ENCODE data around the gene BCL2. TPM values are rescaled to one million over a fixed set of nuclear protein-coding genes. Genes with fewer than 3 reads are reported as not detected.

BCL2 gene
- total RNA-seq, 1 donor from 2014 or later: 2.3 TPM

DNA sequence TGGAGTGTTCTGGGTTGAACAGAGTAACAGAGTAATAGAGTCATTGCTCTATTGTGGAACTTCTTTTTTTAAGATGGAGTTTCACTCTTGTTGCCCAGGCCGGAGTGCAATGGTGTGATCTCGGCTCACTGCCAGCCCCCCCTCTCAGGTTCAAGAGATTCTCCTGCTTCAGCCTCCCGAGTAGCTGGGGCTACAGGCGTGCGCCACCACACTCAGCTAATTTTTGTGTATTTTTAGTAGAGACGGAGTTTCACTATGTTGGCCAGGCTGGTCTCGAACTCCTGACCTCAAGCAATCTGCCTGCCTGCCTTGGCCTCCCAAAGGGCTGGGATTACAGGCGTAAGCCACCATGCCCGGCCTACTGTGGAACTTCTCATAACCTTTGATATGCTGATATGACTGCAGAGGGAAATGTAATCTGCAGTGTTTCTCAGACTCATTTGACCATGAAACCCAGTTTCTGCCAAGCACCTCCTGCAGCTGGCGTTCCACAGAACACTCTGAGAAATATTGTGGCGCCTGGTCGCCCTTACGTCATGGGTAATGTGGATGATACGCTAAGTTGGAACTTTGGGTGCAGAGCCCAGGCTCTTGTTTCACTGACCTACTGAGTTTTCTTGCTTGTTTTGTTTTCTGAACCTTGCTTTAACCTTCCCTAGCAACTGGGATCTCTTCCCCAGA is 213.8 kb downstream of the BCL2 start:
- no peak for ATAC-seq

DNA sequence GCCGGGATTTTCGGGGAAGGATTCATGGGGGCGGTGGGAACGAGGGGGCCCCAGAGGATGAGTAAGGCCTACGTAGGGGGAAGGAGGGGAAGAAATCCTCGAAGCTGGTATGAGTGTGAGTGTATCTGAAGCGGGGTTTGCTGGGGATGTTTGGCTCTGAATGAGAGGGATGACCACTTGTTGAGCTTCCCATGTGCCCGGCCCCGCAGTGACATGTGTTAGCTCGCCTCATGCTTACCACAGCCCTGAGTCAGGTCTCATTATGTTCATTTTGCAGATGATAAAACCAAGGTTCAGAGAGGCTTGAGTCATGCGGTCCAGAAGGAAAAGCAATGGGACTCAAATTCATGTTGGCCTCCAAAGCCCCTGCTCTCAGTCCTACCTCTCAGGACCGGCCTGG is 214.7 kb downstream of the BCL2 start:
- ATAC-seq: no peak

DNA sequence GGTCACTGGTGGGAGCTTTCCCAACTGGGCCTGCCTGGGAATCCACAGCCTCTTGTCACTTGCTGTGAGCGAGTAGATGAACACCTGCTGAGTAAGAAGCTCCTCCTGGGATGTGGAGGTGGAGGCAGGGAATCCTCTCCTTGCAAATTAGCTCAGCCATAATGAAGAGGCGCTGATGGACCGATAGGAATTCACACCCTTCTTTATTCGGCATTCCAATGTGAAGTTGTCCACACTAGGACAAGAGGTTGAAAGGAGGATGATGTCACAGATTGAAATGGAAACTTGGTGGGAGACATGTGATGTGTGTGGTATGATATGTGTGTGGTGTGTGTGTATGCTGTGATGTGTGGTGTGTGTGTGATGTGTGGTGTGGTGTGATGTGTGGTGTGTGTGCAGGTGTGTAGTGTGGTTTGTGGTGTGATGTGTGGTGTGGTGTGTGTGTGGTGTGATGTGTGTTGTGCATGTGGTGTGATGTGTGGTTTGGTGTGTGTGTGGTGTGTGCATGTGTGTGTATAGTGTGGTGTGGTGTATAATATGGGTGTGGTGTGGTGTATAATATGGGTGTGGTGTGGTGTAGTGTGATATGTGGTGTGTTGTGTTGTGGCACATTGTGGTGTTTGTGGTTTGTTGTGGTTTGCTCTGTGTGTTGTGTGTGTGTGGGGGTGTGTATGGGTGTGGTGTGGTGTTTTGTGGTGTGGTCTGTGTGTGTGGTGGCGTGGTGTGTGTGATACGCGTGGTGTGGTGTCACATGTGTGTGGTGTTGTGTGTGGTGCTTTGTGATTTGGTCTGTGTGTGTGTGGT is 216.4 kb downstream of the BCL2 start:
- ATAC-seq: no peak

DNA sequence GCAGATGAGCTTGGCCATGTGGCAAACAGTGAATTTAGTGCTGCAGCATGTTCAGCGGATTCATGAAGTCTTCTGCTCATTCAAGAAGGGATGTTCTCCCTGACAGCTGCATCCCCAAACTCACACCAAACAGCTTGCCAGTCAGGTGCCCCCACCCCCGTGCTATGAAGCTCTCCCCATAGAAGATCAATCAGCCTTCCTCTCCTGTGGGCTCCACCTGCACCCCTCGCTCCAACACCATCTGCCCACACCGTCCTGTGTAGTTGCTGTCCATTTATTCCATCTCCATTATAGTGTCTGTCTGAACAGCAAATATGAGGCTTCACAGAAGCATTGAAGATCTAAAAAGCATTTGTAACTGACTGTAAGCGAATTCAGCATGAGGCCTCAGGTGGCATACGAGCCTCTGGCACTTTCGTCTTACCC is 218.9 kb downstream of the BCL2 start:
- no peak for ATAC-seq

DNA sequence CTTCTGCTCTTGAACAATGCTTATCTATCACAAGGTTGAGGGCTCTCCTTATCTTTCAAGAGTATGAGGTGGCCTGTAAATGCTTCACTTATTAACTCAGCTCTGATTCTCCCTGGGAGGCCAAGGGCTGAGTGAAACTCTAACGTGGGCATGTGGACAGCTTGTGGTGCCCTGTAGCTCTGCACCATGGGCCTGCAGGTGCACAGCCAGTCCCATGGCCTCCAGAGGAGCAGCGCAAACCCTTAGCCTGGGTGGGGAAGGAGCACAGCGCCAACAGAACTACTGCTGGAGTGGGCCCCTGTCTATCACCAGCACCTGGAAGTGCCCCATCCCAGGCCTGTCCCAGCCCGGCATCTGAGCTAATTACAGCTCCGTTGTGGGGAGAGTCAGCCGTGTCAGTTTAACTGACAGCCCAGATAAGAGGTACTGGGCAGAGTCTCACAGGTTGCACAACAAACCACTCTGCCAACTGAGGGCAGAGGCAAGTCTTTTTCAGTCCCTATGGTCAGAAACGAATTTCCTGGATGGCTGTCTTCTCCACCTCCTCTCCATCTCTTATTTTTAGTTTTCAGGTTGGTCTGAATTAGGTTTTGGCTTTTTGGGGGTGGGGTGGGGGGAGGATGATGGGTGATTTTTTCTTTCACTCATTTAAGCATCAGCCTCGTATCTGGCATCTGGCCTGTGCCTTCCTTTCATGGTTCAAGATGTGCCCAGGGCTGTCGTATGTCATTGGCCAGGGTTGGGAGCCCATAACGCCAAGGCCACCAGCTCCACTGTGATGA is 219.5 kb downstream of the BCL2 start:
- no peak for ATAC-seq

DNA sequence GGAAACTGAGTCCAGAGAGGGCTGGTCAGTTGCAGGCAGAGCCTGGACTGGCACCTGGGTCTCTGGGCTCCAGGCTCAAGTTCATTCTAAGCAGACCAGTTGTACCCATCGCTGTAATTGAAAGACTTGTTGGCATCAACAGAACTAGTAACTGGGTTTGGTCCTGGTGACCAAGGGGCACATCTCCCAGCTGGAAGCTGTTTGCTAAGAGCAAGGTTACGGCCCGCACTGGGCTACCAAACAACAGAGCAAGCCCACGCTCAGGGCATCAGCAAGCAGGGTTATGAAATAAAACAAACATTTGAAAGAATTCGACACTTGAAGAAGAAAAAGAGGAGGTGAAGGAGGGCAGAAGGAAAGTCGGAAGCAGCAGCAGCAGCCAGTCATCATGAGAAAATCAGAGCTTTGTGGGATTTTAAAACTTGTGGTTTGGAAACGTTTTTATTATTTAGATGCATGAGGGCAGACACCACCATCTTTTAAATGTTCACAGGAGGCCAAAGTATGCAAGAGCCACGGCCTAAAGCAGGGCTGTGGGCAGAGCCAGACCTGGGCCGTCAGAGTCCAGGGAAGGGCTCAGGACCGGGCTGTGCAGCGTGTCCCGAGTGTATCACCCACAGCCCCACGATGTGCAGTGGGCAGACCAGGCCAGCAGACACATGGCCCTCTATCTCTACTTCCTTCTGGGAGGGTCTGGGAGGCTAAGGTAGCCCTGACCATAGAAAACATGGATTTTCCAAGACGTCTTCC is 220.3 kb downstream of the BCL2 start:
- no peak for ATAC-seq

DNA sequence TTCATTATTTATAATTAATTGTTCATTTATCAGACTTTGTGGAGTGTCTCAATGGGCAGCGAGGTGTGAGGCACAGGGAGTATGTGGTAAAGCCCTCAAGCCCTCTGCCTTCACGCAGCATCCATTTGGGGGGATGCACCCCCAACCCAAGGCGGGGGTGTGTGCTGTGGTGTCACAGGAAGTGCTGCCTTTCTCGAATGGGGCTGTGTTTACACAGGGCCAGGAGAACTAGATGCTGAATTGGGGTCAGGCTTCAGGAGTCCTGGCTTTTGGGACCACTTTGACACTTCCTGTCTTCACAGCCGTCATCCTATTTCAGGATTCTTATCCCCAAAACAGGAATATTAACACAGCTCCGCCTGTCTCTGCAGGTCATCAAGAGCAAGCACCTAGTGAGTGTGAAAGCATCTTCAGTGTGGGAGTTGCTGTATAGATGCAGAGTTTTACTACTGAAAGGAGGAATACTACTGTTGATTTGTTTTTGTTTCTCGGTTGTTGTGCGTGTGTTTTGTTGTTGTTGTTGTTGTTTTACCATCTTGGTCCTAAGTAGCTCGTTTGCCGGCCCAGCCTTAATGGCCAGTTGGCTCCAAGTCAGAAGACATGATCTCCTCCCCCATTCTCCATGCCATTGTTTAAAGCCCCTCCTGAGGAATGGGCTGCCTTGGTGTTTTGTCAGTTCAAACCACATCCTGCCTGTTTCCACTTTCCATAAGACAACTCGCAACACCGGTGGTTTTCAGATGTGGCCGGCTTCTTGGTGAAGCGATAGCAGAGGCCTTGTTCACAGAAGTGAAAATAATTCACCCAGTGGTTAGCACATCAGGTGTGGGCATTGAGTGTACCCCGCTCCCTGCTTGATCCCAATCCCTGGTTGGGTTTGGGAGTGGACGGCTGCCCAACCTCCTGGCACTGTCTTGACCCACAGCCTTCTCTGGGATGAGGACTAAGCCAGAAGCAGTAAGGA is 221.3 kb downstream of the BCL2 start:
- no peak for ATAC-seq

DNA sequence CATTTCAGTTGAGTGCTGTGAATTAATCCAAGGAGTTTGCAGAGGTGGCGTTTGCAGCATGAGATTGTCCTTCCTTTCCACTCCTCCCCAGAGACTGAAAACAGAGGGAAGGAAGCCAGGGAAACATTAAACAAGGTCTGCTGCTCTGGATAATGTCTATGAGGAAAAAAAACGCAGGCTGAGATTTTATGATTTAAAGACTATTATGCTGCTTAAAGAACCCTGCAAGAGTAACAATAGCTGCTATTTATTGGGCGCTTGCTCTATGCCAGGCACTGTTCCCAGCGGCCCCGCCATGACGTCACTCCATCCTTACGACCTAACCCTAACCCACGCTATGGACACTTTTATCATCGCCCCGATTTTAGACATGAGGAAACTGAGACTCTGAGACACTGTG is 222.4 kb downstream of the BCL2 start:
- no peak for ATAC-seq

DNA sequence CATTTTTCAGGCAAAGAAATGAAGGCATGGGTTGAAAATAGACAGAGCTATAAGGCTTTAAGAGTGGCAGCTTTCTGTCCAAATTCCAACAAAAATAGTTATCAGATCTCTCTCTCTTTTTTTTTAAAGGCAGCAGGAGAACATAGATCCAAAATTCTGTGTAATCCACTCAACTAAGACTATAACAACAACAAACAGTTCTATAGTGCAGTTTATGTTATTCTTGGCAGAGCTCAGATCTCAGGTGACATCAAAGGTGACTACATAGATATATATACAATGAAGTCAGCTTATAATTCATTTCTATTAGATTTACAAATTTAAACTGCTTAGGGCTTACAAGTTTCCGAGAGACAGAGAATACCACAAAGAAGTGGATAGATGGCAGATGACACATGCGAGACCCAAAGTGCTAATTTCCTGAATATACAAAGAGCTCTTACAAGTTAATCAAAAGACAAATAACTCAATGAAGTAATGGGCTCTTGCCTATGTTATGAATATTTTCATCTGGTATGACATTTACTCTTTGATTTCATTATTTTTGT is 223.2 kb downstream of the BCL2 start:
- no peak for ATAC-seq

DNA sequence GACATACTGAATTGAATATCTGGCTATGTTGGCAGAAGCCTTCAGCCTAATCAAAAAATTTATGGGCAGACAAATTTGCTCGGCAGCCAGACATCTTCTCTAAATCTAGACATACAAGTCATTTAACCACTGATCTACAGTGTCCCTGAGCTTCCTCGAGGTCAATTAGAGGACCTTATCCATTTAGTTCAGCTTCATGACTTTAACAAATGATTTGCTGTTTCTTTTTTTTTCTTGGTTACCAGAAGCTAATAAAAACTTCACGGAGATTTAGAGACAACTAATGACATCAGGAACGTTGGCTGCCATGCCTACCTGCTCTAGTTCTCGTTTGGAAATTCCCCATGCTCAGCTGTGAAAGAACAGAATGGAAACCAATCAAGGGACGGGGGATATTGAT is 223.8 kb downstream of the BCL2 start:
- ATAC-seq: no peak

DNA sequence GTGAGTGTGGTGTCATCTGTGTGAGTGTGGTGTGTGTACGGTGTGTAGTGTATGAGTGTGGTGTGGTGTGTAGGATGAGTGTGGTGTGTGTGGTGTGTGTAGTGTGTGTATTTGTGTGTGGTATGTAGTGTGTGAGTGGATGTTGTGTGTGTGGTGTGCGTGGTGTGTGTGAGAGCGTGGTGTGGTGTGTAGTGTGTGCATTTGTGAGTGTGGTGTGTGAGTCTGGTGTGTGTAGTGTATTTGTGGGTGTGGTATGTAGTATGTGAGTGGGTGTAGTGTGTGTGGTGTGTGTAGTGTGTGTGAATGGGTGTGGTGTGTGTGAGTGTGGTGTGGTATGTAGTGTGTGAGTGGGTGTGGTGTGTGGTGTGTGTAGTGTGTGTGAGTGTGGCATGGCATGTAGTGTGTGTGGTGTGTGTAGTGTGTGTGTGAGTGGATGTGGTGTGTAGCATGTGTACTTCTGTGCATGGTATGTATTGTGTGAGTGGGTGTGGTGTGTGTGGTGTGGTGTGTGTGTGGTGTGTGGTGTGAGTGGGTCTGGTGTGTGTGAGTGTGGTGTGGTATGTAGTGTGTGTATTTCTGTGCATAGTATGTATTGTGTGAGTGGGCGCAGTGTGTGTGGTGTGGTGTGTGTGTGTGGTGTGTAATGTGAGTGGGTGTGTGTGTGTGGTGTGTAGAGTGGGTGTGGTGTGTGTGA is 227.8 kb downstream of the BCL2 start:
- peak; percentile 39 for ATAC-seq

DNA sequence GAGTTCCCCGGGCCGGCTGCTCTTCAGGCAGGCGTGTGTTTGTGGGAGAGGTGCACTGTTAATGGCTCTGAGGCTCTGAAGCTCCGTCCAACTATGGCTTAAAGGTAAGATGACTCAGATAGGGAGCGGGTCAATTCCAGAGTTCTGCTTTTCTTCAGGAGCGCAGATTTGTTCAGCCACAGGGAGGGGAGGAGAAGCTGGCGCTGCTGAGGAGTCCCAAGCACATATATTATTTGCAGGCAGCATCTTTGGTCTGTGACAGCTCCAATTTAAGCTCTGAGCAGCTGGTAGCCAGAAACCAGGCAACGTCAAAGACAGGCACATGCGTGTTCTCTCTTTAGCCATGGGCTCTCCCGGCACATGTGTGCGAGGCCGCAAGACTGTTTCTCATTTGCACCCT is 229.2 kb downstream of the BCL2 start:
- peak; percentile 63 for ATAC-seq

DNA sequence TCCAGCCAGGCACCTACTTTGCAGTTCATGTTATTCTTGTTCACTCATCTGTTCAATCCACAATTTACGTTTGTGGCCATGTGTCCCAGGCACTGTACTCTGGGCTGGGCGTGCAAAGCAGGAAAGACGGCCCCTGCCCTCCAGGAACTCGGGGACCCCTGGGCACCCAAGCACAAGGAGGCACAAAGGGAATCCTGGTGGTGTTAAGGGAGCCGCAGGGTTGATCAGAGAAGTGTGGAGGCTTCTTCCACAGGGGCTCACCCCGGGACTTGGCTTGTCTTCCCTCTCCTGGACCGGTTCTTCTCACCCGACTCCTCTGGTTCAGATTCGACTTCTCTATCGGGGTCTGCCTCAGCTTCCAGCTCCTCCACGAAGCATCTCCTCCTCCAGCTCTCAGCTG is 230.5 kb downstream of the BCL2 start:
- no peak for ATAC-seq

DNA sequence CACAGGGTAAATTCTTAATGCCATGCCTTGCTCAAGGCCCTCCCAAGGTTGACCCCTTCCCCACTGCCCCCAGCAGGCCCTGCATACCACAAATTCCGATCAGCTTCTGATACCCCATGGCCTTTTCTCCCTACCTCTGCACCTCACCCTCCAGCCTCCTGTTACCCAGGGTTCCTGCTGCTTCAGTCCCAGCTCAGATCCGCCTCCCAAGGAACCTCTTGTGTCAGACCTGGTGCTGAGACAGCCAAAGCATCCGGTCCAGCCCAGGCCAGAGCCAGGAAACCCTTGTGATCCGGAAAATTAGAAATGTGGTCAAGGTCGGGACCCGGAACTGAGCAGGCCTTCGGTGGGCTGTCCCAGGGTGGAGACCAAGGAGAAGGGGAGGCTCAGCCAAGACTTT is 231.3 kb downstream of the BCL2 start:
- ATAC-seq: no peak

DNA sequence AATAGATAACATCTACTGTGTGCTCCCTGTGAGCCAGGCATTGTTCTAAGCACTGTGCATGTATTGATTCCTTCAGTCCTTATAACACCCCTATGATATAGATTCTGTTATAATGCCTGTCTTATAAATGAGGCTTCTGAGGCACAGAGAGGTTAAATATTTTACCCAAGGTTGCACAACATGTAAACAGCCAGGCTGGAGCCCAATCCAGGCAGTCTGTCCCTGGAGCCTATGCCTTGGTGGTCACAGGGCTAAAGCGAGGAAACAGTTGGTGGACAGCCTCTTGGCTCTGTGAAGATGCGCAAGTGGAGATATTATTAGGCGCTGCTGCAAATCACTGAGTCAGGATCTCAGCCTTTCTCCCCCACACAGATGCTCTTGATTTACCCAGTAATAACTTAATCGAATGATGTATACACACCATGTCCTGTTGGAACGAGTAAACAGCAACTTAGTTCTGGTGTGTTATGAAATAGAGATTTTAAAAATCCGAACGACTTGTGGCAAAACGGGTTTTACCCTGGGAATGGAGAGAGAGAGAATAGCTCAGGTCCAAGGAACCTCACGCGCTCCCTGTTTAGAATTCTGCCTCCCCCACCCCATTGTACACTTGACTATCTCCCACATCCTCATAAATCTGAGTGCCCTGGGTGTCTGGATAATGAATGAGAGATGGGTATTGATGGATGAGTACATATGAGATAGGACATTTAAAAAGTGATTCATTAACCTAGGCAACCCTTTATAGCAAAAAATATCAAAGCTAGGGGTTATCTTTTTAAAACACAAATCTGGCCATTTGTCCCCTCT is 231.9 kb downstream of the BCL2 start:
- no peak for ATAC-seq

DNA sequence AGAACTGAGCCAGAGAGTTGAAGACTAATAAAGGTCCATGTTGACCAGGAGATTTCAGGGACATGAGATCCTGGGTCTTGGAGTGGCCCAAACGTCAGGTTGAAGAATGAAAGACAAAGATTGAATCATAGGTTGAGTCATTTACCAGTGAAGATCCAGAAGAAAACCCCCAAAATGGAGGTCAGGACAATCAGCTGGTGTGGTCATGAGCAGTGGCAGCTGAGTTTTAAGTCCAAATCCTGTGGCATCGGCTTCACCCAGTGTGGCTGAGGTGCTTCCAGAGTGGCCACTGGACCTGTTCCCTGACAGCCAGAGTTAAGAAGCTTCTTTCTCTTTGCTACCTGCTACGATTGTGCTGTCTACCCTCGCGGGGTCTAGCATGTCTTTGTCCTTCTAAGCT is 234.0 kb downstream of the BCL2 start:
- no peak for ATAC-seq

DNA sequence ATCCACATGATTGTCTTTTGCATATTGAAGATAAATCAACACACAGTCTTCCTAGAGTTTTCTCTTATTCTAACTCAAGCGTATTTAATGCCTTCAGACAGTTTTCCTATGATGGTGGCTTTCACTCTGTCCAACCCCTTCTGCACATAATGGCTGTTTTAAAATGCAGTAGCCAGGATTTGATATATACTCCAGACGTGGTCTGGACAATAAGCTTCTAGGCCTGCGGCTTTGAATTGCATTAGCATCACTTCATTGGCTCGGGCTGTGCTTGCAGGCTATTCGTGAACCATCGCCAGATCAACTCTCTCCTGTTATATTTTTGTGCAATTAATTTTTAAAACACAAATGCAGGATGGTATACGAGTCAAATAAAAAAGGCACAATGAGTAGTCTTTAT is 235.3 kb downstream of the BCL2 start:
- no peak for ATAC-seq

DNA sequence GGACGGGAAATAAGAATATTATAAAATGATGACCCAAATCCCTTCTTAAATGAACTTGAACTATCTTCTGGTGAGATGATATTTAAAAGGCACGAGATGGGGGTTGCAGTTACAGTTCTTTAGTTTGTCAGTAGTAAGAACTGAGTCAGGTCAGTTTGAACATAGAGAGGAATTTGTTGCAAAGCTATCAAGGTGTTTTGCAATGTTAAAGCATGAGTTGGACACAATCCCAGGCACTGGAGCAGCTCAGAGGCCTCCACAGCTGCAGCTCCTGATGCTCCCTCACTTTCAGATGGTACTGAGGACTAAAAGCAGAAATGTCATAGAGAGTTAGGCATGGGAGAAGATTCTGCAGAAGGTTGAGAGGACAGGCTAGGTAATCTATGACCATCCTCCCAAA is 236.0 kb downstream of the BCL2 start:
- no peak for ATAC-seq

DNA sequence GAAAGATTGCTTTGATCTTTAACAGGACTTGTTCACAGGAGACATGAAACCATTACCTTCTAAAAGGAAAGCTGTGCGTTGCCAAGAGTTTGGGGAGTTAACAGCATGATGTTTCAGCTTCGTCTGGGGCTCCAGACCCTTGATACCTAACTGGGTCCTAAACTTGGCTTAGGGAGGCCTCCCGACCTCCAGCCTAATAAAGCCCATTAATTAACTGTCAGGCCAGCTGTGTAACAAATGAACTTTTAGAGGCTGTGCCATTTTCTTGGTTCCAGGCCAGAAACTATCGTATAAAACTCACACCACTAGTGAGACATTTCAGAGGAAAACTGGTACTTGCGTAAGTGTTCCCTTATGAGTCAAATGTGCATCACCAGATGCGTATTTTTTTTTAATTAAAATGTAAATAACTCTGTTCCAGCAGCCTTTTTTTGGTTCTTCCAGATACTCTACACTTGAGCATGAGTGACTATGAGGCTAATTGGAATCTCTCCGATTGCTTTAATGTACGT is 236.5 kb downstream of the BCL2 start:
- ATAC-seq: no peak
